Progenitor cell of endocrine pancreas (in vitro differentiated cells): Measurements from ENCODE around the gene MYO9B. TPM values are rescaled to one million over a fixed set of nuclear protein-coding genes. Genes with fewer than 3 reads are reported as not detected.

Experiments
- DNase-seq: peaks from one replicate; pipeline ENCODE4 v3.0.0; 2021; ENCODE audit warnings: low spot score; ENCODE audit not compliant: unreplicated experiment
- H3K27ac Mint-ChIP-seq: 2 replicates; pipeline ENCODE4 v1.8.0; 2021; ENCODE audit warnings: mild to moderate bottlenecking, moderate library complexity, mixed read lengths
- H3K27me3 Mint-ChIP-seq: 2 replicates; pipeline ENCODE4 v1.8.0; 2021; ENCODE audit warnings: mixed read lengths
- H3K36me3 Mint-ChIP-seq: 2 replicates; pipeline ENCODE4 v1.8.0; 2022; ENCODE audit warnings: mixed read lengths; ENCODE audit not compliant: insufficient read depth
- H3K4me1 Mint-ChIP-seq: 2 replicates; pipeline ENCODE4 v1.8.0; 2021; ENCODE audit warnings: low read depth, mixed read lengths
- H3K4me3 Mint-ChIP-seq: 2 replicates; pipeline ENCODE4 v1.8.0; 2021; ENCODE audit warnings: low read depth, mild to moderate bottlenecking, moderate library complexity, mixed read lengths
- H3K9me3 Mint-ChIP-seq: 2 replicates; pipeline ENCODE4 v1.8.0; 2021; ENCODE audit warnings: low read depth, mixed read lengths
- CTCF ChIP-seq: fragments of 200-600 bp; sonication (generic); IDR thresholded peaks from one replicate; pipeline ENCODE4 v1.5.0; 2021; ENCODE audit warnings: antibody characterized with exemption, mild to moderate bottlenecking; ENCODE audit not compliant: unreplicated experiment
- total RNA-seq: library from RNA; stranded (reverse); gene quantifications from 2 replicates; pipeline ENCODE4 v1.2.1, GENCODE V29; 2021

Gene MYO9B
- total RNA-seq, 1 donor from 2014 or later, result 79.7 TPM

- Mint-ChIP-seq H3K36me3 (peaks cover 12% of the 10 kb centered on the region), H3K9me3 (no peaks in the 10 kb centered on the region), H3K27ac (no peak overlapping the region), H3K27me3 (no peaks in the 10 kb centered on the region), H3K4me3 (no peak overlapping the region), H3K4me1 (no peaks in the 10 kb centered on the region)
- TF ChIP-seq CTCF, result no peak
- no peak for DNase-seq
Measured at GRCh38 chr19:17061205-17061604, 14.4 kb upstream of the MYO9B start.

GRCh38 chr19:17061691-17062090 is 13.9 kb upstream of the MYO9B start:
- Mint-ChIP-seq H3K9me3 (no peaks in the 10 kb centered on the region), H3K36me3 (peaks cover 12% of the 10 kb centered on the region)

GRCh38 chr19:17063428-17063827 is 12.1 kb upstream of the MYO9B start:
- Mint-ChIP-seq H3K4me1 (no peaks in the 10 kb centered on the region), H3K4me3 (no peak overlapping the region), H3K27me3 (no peaks in the 10 kb centered on the region), H3K36me3 (peaks cover 10% of the 10 kb centered on the region), H3K9me3 (no peaks in the 10 kb centered on the region), H3K27ac (no peak overlapping the region)
- no peak for DNase-seq
- no peak for TF ChIP-seq CTCF

More at GRCh38 chr19:17061691-17062090, 13.9 kb upstream of the MYO9B start:
- Mint-ChIP-seq H3K4me1 (no peaks in the 10 kb centered on the region), H3K27ac (no peak overlapping the region), H3K4me3 (no peak overlapping the region), H3K27me3 (no peaks in the 10 kb centered on the region)
- TF ChIP-seq CTCF, result no peak
- DNase-seq, result no peak

GRCh38 chr19:17069193-17069592 is 6.4 kb upstream of the MYO9B start:
- peaks cover 10% of the 10 kb centered on the region for H3K36me3 Mint-ChIP-seq
- peaks cover 5% of the 10 kb centered on the region for H3K4me1 Mint-ChIP-seq
- TF ChIP-seq CTCF, result no peak
- H3K27me3 Mint-ChIP-seq, result no peaks in the 10 kb centered on the region
- H3K9me3 Mint-ChIP-seq, result no peaks in the 10 kb centered on the region
- H3K27ac Mint-ChIP-seq, result peak overlapping the region; percentile 20
- no peak overlapping the region for H3K4me3 Mint-ChIP-seq
- no peak for DNase-seq

- H3K36me3 Mint-ChIP-seq, result peaks cover 4% of the 10 kb centered on the region
- no peak for TF ChIP-seq CTCF
- H3K9me3 Mint-ChIP-seq, result no peaks in the 10 kb centered on the region
- H3K27ac Mint-ChIP-seq, result peak overlapping the region; percentile 50
- H3K27me3 Mint-ChIP-seq, result no peaks in the 10 kb centered on the region
- no peak for DNase-seq
- H3K4me3 Mint-ChIP-seq, result no peak overlapping the region
- H3K4me1 Mint-ChIP-seq, result peaks cover 12% of the 10 kb centered on the region
Measured at GRCh38 chr19:17070421-17070820, 5.2 kb upstream of the MYO9B start.
